ENCODE data around the gene SMARCC2.

The SMARCC2 gene

GRCh38 chr12:56206452-56207166, 17.3 kb upstream of the SMARCC2 start:
- TF ChIP-seq, protein P1, sequence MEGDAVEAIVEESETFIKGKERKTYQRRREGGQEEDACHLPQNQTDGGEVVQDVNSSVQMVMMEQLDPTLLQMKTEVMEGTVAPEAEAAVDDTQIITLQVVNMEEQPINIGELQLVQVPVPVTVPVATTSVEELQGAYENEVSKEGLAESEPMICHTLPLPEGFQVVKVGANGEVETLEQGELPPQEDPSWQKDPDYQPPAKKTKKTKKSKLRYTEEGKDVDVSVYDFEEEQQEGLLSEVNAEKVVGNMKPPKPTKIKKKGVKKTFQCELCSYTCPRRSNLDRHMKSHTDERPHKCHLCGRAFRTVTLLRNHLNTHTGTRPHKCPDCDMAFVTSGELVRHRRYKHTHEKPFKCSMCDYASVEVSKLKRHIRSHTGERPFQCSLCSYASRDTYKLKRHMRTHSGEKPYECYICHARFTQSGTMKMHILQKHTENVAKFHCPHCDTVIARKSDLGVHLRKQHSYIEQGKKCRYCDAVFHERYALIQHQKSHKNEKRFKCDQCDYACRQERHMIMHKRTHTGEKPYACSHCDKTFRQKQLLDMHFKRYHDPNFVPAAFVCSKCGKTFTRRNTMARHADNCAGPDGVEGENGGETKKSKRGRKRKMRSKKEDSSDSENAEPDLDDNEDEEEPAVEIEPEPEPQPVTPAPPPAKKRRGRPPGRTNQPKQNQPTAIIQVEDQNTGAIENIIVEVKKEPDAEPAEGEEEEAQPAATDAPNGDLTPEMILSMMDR (IDR thresholded peaks at IDR 0.05), result peak; percentile 48

GRCh38 chr12:56205445-56205844, 16.2 kb upstream of the SMARCC2 start:
- TF ChIP-seq, protein P1 (IDR thresholded peaks at IDR 0.05), result no peak

DNA sequence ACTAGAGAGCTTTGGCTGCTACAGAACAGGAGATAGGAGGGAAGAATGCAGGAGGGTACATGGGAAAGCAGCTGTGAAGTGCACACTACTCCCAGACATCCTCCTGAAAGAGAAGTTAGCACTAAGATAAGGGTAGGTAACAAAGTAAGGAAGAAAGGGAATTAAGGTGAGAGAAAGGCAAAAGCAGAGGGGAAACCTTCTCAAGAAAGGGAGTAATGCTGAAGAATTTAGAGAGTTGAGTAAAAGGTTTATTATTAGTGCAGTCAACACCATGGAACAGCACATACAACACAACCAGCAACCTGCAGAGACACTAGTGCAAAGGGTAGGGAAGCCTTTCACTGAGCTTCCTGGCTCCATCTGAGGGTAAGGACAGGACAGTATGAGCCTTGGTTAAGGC, 15.0 kb upstream of the SMARCC2 start:
- TF ChIP-seq, protein P1 (IDR thresholded peaks at IDR 0.05), result no peak

- TF ChIP-seq, protein P1 (IDR thresholded peaks at IDR 0.05), result no peak
Observed at GRCh38 chr12:56202838-56203237, 13.6 kb upstream of the SMARCC2 start.

- TF ChIP-seq, protein P1 (IDR thresholded peaks at IDR 0.05), result no peak
Observed at GRCh38 chr12:56202366-56202765, 13.1 kb upstream of the SMARCC2 start.

- TF ChIP-seq, protein P1 (IDR thresholded peaks at IDR 0.05), result no peak
Observed at GRCh38 chr12:56198836-56199235, 9.6 kb upstream of the SMARCC2 start.

GRCh38 chr12:56197921-56198635, 8.8 kb upstream of the SMARCC2 start:
- TF ChIP-seq, protein P1 (IDR thresholded peaks at IDR 0.05), result no peak
